OCI-LY7 (cell line): Measurements from ENCODE around the gene PFKFB4. TPM values are rescaled to one million over a fixed set of nuclear protein-coding genes. Genes with fewer than 3 reads are reported as not detected.

Experiments used
- BruUV-seq: library from RNA; stranded (reverse); fragments of 400-500 nt; replicated peaks from 2 replicates; lab custom pipeline; 2021; lab: Mats Ljungman, UMichigan
- CTCF ChIA-PET: fragments of 300-600 bp; sonication (Branson Sonifier 250); formaldehyde crosslinking; loops from one replicate; lab custom pipeline; 2022; ENCODE audit warnings: antibody characterized with exemption; ENCODE audit not compliant: unreplicated experiment; lab: Charles Lee
- POLR2A ChIA-PET: fragments of 300-600 bp; sonication (Branson Sonifier 250); formaldehyde crosslinking; loops from one replicate; lab custom pipeline; 2022; ENCODE audit warnings: antibody characterized with exemption; lab: Charles Lee
- DNase-seq: peaks from one replicate; pipeline ENCODE4 v3.0.0-alpha.2; 2015; ENCODE audit warnings: low spot score
- H2AFZ ChIP-seq: fragments of 200-600 bp; sonication (generic), shearing (Covaris generic); 2 replicates; pipeline ENCODE4 v1.6.1; 2014; ENCODE audit warnings: mild to moderate bottlenecking, antibody characterized with exemption, low read length, moderate library complexity
- H3K27ac ChIP-seq: fragments of 200-600 bp; sonication (generic); 2 replicates; pipeline ENCODE4 v1.5.1; 2014; ENCODE audit warnings: mixed run types, low read depth, mild to moderate bottlenecking, moderate library complexity, low read length, inconsistent platforms; ENCODE audit not compliant: poor library complexity, severe bottlenecking
- H3K36me3 ChIP-seq: fragments of 200-600 bp; sonication (generic); 2 replicates; pipeline ENCODE4 v1.6.1; 2014; ENCODE audit warnings: mild to moderate bottlenecking, antibody characterized with exemption, low read length, moderate library complexity, mixed read lengths; ENCODE audit not compliant: insufficient read depth
- H3K4me1 ChIP-seq: fragments of 200-600 bp; sonication (generic); 2 replicates; pipeline ENCODE4 v1.5.1; 2014; ENCODE audit warnings: mild to moderate bottlenecking, low read length; ENCODE audit not compliant: insufficient read depth, poor library complexity, severe bottlenecking
- H3K4me2 ChIP-seq: fragments of 200-600 bp; sonication (generic); 2 replicates; pipeline ENCODE4 v1.6.1; 2014; ENCODE audit warnings: mild to moderate bottlenecking, low read length
- H3K4me3 ChIP-seq: fragments of 200-600 bp; sonication (generic); 2 replicates; pipeline ENCODE4 v1.5.1; 2014; ENCODE audit warnings: mild to moderate bottlenecking, low read depth, low read length; ENCODE audit not compliant: poor library complexity, severe bottlenecking
- H3K79me2 ChIP-seq: fragments of 200-600 bp; sonication (generic); 2 replicates; pipeline ENCODE4 v1.6.1; 2016; ENCODE audit warnings: low read depth, mild to moderate bottlenecking, low read length, moderate library complexity, mixed read lengths; ENCODE audit not compliant: insufficient read depth
- H3K9me2 ChIP-seq: fragments of 200-600 bp; sonication (generic); 2 replicates; pipeline ENCODE4 v1.6.1; 2016; ENCODE audit warnings: mild to moderate bottlenecking, low read length, mixed read lengths; ENCODE audit not compliant: insufficient read depth
- H3K9me3 ChIP-seq: fragments of 200-600 bp; sonication (generic); 2 replicates; pipeline ENCODE4 v1.6.1; 2014; ENCODE audit warnings: mild to moderate bottlenecking, mixed run types, low read length, mixed read lengths
- H4K20me1 ChIP-seq: fragments of 200-600 bp; sonication (generic); 2 replicates; pipeline ENCODE4 v1.6.1; 2014; ENCODE audit warnings: mild to moderate bottlenecking, antibody characterized with exemption, low read length, moderate library complexity, mixed read lengths; ENCODE audit not compliant: insufficient read depth
- EZH2phosphoT487 ChIP-seq: fragments of 200-600 bp; sonication (generic); IDR thresholded peaks from 2 replicates; pipeline ENCODE4 v1.6.1; 2018; ENCODE audit warnings: low read depth, borderline replicate concordance, mild to moderate bottlenecking, mixed run types, antibody characterized with exemption, low read length, moderate library complexity, mixed read lengths
- intact Hi-C: fragments of 100-400 bp; cut with micrococcal nuclease; formaldehyde crosslinking; loops from one replicate; pipeline ENCODE4 v1.10.0; 2022; ENCODE audit not compliant: unreplicated experiment
- total RNA-seq, 2 experiments: library from RNA; depleted of rRNA in 1 of 2; stranded (reverse); fragments of >200 nt in 1 of 2; shearing (Covaris generic) in 1 of 2; gene quantifications; 2 replicates each; pipeline ENCODE4 v1.2.3, GENCODE V29; 2014 to 2022
- TF ChIP-seq, protein P1 (sequence below): fragments of 200-600 bp; sonication (generic); conservative IDR thresholded peaks from 2 replicates; pipeline ENCODE4 v1.5.1; 2014; ENCODE audit warnings: mild to moderate bottlenecking, antibody characterized with exemption, low read length, moderate library complexity, mixed read lengths

The PFKFB4 gene
- total RNA-seq, 2 experiments from 2014 or later: 5.0 to 29.0 TPM

DNA sequence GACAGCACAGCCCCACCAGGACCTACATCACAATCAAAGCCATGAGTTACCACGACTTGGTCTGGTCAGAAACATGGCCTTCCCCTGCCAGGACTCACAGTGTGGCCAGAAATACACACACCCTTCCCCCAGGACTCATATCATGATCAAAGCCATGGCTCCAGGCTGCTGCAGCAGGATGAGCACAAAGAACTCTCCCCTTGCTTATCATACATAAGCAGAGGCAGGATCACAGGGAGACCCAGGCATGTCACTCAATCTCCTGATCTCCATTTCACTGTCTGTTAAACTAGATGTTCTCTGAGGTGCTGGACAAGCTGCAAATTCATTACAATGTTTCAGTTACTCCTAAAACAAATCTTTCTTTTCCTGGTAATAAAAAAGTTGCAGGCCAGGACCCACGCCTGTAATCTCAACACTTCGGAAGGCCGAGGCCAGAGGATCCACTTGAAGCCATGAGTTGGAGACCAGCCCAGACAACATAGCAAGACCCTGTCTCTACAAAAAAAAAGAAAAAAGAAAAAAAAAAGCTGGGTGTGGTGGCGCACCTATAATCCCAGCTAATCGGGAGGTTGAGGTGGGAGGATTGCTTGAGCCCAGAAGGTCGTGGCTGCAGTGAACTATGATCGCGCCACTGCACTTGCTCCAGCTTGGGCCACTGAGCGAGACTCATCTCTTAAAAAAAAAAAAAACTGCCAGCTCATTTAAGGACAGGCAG lies 1.2 kb downstream of the PFKFB4 start:
- no peaks in the 10 kb centered on the region for H3K36me3 ChIP-seq
- intact Hi-C loops: no loop called here
- H3K9me2 ChIP-seq: no peaks in the 10 kb centered on the region
- H2AFZ ChIP-seq: no peak overlapping the region
- no peaks in the 10 kb centered on the region for H4K20me1 ChIP-seq
- H3K4me1 ChIP-seq: peaks cover 46% of the 10 kb centered on the region
- TF ChIP-seq, protein P1, sequence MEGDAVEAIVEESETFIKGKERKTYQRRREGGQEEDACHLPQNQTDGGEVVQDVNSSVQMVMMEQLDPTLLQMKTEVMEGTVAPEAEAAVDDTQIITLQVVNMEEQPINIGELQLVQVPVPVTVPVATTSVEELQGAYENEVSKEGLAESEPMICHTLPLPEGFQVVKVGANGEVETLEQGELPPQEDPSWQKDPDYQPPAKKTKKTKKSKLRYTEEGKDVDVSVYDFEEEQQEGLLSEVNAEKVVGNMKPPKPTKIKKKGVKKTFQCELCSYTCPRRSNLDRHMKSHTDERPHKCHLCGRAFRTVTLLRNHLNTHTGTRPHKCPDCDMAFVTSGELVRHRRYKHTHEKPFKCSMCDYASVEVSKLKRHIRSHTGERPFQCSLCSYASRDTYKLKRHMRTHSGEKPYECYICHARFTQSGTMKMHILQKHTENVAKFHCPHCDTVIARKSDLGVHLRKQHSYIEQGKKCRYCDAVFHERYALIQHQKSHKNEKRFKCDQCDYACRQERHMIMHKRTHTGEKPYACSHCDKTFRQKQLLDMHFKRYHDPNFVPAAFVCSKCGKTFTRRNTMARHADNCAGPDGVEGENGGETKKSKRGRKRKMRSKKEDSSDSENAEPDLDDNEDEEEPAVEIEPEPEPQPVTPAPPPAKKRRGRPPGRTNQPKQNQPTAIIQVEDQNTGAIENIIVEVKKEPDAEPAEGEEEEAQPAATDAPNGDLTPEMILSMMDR: no peak
- TF ChIP-seq EZH2phosphoT487: no peak
- no peaks in the 10 kb centered on the region for H3K79me2 ChIP-seq
- H3K4me2 ChIP-seq: peak overlapping the region; percentile 77
- no peak overlapping the region for H3K27ac ChIP-seq
- ChIA-PET CTCF (interaction anchor here (1.0 kb wide), 1 partner anchor 119 kb away, joined by 4 read pairs; no protein-coding TSS in a partner anchor), POLR2A (interaction anchor here (2.1 kb wide), 1 partner anchor 115 kb away, joined by 6 read pairs; the partner anchor contains the start of genes CCDC51 and TMA7)
- H3K9me3 ChIP-seq: no peaks in the 10 kb centered on the region
- no peak for DNase-seq
- H3K4me3 ChIP-seq: peak overlapping the region; percentile 77
- no TSS peak for BruUV-seq

DNA sequence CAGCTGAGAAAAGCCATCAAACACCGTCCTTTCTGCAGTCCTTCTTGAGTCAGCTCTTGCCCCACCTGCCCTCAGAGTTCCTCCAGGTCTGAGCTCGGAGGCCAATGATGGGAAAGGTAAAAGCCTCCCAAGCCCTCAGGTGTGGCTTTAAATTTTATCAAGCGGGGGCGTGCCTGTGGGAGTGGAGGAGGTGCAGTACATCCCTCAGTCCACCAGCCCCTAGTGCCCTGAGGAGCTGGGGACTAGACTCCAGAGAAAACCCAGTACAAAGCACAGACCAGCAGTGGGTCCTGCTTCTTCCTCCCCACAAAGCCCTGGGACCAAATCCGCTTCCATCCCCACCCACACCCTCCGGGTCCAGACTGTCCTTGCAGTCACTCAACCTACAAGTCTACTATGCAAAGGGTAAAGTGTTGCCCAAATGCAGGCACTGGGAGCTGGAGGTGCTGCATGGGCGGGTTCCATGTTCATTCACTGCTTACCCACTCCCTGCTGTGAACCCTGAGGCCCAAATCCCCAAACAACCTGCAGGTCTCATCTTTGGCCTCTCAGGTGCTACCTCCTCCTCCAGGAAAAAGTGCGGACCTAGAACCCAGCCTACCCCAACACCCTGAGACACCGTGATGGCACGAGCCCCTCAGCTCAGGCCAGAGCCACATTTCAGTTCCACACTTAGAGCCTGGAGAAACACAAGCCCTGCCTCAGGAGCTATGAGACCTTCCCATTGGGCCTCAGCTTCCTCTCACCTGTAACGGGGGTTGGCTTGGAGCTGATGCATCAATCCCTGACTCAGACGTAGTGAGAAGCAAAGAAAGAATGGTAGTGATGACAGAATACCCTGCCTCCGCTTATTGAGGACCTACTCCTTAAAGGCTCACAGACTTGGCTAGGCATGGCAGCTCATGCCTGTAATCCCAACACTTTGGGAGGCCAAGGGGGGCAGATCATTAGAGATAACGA lies 2.4 kb downstream of the PFKFB4 start:
- H3K9me3 ChIP-seq: no peaks in the 10 kb centered on the region
- no peak overlapping the region for H3K4me3 ChIP-seq
- no peak overlapping the region for H2AFZ ChIP-seq
- ChIA-PET CTCF (interaction anchor here (1.0 kb wide), 1 partner anchor 88 kb away, joined by 3 read pairs; a partner anchor contains a TSS), POLR2A (interaction anchor here (0.6 kb wide), 1 partner anchor 365 kb away, joined by 3 read pairs; no protein-coding TSS in a partner anchor)
- H3K79me2 ChIP-seq: no peaks in the 10 kb centered on the region
- H3K27ac ChIP-seq: no peak overlapping the region
- TF ChIP-seq EZH2phosphoT487: no peak
- TF ChIP-seq, protein P1: no peak
- H3K9me2 ChIP-seq: no peaks in the 10 kb centered on the region
- DNase-seq: no peak
- H4K20me1 ChIP-seq: no peaks in the 10 kb centered on the region
- no TSS peak for BruUV-seq
- H3K4me2 ChIP-seq: peak overlapping the region; percentile 2; the same call in 1 of the 2 replicates
- no peaks in the 10 kb centered on the region for H3K36me3 ChIP-seq
- H3K4me1 ChIP-seq: peaks cover 34% of the 10 kb centered on the region
- intact Hi-C loops: no loop called here
